GM18517 (cell line): Measurements from ENCODE around the gene RALGAPA2.

Experiments
- ATAC-seq: cut with Tn5 transposase; IDR thresholded peaks from one replicate; pipeline ENCODE4 v1.9.1; 2021; ENCODE audit warnings: mild to moderate bottlenecking, moderate library complexity; ENCODE audit not compliant: unreplicated experiment

RALGAPA2 gene

GRCh38 chr20:20443504-20443903 is 268.9 kb downstream of the RALGAPA2 start:
- ATAC-seq: no peak

DNA sequence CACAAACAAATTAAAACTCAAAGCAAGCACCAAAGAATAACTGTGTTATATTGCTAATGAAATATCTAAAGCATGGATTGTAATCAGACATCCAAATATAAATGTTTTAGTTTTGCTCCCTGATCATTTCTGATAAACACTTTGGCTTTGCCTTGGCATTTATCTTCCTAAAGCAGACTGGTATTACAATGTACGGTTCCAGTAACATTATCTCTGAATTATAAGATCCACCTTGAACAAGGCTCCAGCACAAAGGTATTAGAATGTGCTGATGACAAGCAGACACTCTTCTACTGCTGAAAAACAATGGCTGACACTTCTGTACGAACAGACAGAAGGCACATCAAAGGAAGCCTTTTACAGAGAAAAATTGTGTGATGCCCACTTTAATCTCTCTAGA is 270.0 kb downstream of the RALGAPA2 start:
- no peak for ATAC-seq

DNA sequence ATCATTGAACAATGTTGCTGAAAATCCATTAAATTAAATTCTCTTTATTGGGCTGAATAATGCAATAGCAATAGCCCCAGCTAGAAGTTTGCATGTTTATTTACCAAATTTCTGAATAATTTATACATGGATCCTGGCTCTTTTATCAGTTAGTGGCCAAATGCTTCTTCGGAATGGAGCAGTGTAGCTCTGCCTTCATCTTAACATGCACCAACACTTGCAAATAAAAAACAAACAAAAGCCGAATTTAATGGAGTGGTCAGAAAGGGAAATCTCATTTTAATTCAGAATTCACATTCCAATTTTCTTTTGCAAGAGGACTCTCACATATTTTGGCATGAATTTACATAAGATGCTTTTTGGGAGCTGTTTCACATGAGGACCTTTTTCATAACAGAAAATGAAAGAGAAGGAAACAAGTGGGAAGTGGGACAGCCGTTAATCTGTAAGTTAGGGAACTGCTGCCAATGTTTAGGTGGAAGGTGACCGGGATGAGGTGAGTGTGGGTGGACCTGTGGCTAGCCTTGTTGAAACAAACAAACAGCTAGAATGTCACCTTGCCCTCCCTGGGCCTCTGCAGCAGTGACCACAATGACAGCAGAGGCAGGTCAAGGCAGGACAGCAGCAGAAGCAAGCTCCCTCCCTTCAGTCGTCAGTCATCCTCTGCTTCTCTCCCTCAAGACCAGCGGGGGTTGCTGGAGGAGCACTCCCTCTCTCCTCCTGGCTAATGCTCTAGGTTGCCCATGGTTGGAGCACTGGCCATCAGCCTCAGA is 271.4 kb downstream of the RALGAPA2 start:
- no peak for ATAC-seq

GRCh38 chr20:20440481-20440880 is 272.0 kb downstream of the RALGAPA2 start:
- ATAC-seq: no peak

DNA sequence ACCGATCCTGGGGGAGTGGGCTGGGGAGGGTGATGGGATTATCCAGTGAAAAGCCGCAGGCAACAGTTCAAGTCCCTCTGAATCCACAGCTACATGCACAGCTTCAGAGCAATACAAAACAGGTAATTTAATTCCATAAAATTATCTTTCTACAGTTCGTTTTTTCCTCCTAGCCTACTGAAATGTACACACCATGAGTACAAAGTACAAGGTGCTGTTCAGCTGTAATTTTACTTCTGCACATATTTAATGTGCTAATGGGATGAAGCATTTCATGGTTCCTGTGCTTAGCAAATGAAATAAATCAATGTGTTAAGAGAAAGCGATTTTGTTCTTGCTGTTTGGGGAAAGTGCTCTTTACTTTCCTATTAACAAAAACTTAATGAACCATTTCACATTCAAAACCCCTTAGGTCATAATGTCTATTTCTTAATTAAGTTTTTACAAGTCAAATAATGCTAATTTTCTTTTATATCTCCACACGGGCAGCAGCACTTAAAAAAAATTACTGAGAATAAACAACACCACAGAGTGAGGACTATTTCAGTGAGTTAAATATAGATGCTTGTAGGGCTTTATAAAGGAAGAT is 272.7 kb downstream of the RALGAPA2 start:
- ATAC-seq: no peak

GRCh38 chr20:20437314-20437713 is 275.1 kb downstream of the RALGAPA2 start:
- no peak for ATAC-seq

- ATAC-seq: no peak
Observed at GRCh38 chr20:20436689-20437088, 275.8 kb downstream of the RALGAPA2 start.

GRCh38 chr20:20435453-20435852 is 277.0 kb downstream of the RALGAPA2 start:
- no peak for ATAC-seq

GRCh38 chr20:20432618-20433286 is 279.7 kb downstream of the RALGAPA2 start:
- no peak for ATAC-seq

GRCh38 chr20:20430066-20430465 is 282.4 kb downstream of the RALGAPA2 start:
- no peak for ATAC-seq

- ATAC-seq: no peak
Observed at GRCh38 chr20:20428067-20428466, 284.4 kb downstream of the RALGAPA2 start.

DNA sequence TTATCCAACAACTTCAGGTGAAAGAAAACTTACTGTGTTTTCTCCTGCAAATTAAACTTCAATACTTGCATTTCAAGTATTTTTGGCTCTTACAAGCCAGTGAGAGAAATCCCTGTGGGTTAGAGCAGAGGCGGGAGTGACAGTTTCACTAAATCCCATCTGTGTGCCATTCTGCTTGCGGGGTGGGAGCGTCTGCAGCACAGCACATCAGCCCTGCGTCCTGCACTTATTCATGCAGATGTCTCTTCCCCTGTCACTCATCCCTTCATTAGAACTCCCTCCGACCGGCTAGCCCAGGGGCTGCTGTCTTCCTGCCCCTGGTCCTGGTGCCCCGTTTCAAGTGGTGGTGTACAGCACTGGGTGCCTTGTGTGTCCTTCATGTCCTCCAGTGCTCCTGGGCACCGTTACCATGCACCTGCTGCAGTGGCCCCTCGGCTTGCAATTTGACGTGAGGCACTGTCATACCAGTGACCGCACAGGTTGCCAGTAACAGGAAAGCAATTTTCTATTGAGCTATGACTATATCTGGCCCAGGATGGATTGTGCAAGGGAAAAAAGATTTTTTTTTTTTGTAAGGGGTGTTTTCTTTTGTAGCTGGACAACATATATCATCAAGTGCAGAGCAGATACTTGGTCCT is 285.1 kb downstream of the RALGAPA2 start:
- no peak for ATAC-seq

GRCh38 chr20:20426655-20426907 is 285.9 kb downstream of the RALGAPA2 start:
- ATAC-seq: no peak

GRCh38 chr20:20425823-20426654 is 286.4 kb downstream of the RALGAPA2 start:
- ATAC-seq: no peak

GRCh38 chr20:20423117-20423516 is 289.3 kb downstream of the RALGAPA2 start:
- ATAC-seq: no peak

DNA sequence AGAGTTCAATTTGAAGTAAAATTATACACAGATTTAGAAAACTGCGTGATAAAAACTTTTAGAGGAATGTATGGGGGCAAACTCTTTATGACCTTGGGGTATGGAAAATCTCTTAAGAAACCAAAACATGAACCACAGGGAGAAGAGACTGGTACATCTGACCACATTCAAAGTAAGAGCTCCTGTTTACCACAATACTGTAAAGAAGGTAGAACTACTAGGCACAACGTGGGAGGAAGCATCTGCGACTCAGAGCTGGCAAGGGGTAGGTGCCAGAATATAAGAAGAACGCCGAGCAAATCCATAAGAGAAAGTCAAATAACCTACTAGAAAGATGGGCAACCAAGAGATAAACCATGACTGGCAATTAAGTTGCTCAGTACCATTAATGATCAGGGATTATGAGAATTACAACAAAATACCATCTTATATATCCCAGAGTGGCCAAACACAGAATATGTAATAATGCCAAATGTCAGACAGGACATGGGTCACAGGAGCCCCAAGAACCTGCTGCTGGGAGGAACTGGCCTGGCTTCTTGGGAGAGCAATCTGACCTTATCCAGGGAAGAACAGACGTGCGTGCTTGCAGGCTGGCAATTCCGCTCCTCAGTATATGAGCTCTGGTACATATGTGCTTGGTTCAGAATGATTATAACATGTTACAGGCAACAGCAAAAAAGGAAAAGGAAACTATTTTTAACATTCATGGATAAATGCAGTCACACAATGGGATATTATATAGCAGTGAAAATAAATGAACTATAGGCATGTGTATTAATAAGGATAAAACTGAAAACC is 294.4 kb downstream of the RALGAPA2 start:
- ATAC-seq: no peak

- no peak for ATAC-seq
Observed at GRCh38 chr20:20415321-20415720, 297.1 kb downstream of the RALGAPA2 start.

- no peak for ATAC-seq
Observed at GRCh38 chr20:20414640-20415220, 297.7 kb downstream of the RALGAPA2 start.

DNA sequence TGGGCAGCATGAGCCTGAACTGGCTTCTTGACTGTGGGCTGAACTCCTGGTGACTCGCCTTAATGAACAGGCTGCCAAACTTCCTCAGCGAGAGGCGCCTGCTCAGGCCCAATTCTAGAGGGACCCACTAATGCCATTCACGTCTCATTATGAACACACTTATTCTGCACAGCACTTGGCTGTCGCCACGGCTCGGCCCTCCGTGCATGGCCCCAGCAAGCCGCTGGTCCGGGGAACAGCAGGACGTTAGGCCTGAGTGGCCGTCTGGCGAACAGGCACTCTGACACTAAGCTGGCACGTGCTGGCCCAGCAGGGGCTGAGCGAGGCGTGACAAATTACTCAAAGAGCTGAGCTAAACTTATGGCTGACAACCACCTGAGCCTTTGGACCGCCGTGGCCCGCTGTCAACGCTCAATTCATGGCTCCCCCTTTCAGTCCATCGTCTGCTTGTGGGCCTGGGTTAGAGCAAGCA is 298.6 kb downstream of the RALGAPA2 start:
- no peak for ATAC-seq

- no peak for ATAC-seq
Observed at GRCh38 chr20:20412750-20413149, 299.7 kb downstream of the RALGAPA2 start.
